Neural progenitor cell (in vitro differentiated cells): ENCODE measurements around the gene PHF3.

ENCODE experiments used
- EZH2phosphoT487 ChIP-seq: fragments of 200-600 bp; sonication (generic); IDR thresholded peaks from 2 replicates; pipeline ENCODE4 v1.6.1; 2017; ENCODE audit warnings: antibody characterized with exemption
- TF ChIP-seq, protein P1 (sequence below): fragments of 200-600 bp; sonication (generic); IDR thresholded peaks from 2 replicates; pipeline ENCODE4 v1.5.1; 2017; ENCODE audit warnings: antibody characterized with exemption, mild to moderate bottlenecking

DNA sequence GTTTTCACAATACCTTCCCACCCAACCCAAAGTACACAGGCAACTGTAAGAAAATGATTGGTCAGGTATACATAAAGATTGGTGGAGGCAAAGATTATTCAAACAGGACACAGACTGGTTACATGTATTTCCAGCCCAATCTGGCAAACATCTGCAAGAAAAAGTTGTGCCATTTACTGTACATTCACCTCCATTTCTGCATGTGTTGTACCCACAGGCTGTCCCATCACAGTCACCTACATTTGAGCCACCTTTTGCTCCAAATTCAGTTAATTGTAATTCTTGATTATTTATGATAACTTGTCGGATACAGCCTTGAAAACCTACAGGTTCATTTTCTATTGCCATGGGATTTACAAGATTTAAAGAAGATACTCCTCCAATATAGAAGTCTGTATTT, 85.6 kb downstream of the PHF3 start:
- TF ChIP-seq, protein P1, sequence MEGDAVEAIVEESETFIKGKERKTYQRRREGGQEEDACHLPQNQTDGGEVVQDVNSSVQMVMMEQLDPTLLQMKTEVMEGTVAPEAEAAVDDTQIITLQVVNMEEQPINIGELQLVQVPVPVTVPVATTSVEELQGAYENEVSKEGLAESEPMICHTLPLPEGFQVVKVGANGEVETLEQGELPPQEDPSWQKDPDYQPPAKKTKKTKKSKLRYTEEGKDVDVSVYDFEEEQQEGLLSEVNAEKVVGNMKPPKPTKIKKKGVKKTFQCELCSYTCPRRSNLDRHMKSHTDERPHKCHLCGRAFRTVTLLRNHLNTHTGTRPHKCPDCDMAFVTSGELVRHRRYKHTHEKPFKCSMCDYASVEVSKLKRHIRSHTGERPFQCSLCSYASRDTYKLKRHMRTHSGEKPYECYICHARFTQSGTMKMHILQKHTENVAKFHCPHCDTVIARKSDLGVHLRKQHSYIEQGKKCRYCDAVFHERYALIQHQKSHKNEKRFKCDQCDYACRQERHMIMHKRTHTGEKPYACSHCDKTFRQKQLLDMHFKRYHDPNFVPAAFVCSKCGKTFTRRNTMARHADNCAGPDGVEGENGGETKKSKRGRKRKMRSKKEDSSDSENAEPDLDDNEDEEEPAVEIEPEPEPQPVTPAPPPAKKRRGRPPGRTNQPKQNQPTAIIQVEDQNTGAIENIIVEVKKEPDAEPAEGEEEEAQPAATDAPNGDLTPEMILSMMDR, result no peak
- no peak for TF ChIP-seq EZH2phosphoT487
